Smooth muscle cell of bladder (primary cell): ENCODE results near the gene HS3ST3B1. TPM values are rescaled to one million over a fixed set of nuclear protein-coding genes. Genes with fewer than 3 reads are reported as not detected.

Experiments used
- total RNA-seq: library from RNA; depleted of rRNA; stranded (reverse); fragments of >200 nt; gene quantifications from 2 replicates; pipeline ENCODE4 v1.2.3, GENCODE V29; 2014

Gene HS3ST3B1
- 2.0 and 3.5 TPM in 2 replicates for total RNA-seq

GRCh38 chr17:14300575-14301278 lies at the start of gene HS3ST3B1:
Gene HS3ST3B1 (plus strand): TSS chr17:14301081. CDS start chr17:14301519, 438 bp downstream.

Other genes with a start within 250 kb of the HS3ST3B1 start
- 10.2 and 11.0 TPM in 2 replicates for gene COX10, start 231.6 kb upstream of the HS3ST3B1 start, total RNA-seq
- not detected in 2 replicates for gene CDRT15, start 64.2 kb upstream of the HS3ST3B1 start, total RNA-seq